ENCODE data around the gene MRPS22.

GRCh38 chr3:139310474-139310933 is 33.3 kb upstream of the MRPS22 start:
- no peak for TF ChIP-seq GABPA (IDR thresholded peaks at IDR 0.05 in 1 of 2, conservative IDR thresholded peaks at IDR 0.05 in 1 of 2)
- TF ChIP-seq RAD21 (IDR thresholded peaks at IDR 0.05) = no peak
- TF ChIP-seq CTCF (IDR thresholded peaks at IDR 0.05; ENCODE audit: low read depth, low read length, missing input control) = no peak
- TF ChIP-seq TAF1 (conservative IDR thresholded peaks at IDR 0.05) = no peak
- TF ChIP-seq HNF4G (IDR thresholded peaks at IDR 0.05) = no peak
- TF ChIP-seq ATF3 (IDR thresholded peaks at IDR 0.05) = no peak

Measured in liver (tissue), 3 donors.